ENCODE measurements around the gene CCSAP. TPM values are rescaled to one million over a fixed set of nuclear protein-coding genes. Genes with fewer than 3 reads are reported as not detected.
"Not testable (repeated sequence)": the region's sequence is repeated elsewhere in the genome, so short reads cannot be mapped to it uniquely, and the experiment has no call there.

CCSAP gene
- total RNA-seq, 1 donor from 2014 or later, result 5.5 TPM

DNA sequence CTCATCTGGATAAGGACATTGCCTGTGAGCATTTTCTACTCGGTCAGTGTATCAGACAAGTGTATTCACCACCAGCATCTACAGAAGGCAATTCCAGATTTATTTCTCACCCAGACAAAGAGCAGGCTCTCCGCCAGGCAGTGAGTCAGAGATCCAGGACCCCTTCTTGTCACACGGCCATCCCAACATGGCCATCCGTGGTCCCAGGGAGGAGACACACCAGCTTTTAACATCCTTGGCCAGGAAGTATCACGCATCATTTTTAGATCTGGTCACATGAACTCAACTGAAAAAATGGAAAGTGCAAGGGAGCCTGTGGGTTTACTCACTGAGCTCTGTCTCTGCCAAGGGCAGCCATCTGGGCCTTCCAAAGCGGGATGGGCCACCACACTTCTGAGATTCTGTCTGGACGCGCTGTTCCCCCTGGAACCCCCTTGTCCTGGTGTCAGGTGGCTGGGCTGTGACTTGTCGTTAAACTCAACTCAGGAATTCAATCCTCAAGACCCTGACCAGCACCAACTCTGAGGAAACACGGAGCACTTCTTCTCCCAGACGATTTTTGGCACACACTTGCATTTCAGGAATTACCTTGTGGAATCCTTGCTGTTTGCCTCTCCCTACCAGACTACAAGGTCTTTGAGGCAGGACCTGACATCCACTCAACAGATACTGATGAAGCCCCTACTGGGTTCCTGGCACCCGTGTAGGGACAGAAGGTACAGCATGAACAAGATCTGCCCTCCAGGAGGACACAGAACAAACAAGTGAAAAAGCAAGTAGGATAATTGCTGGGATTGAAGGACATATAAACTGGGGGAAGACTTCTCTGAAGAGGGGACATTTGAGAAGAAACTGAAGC is 21.6 kb upstream of the CCSAP start:
- no peak for DNase-seq (ENCODE audit: low read depth)

DNA sequence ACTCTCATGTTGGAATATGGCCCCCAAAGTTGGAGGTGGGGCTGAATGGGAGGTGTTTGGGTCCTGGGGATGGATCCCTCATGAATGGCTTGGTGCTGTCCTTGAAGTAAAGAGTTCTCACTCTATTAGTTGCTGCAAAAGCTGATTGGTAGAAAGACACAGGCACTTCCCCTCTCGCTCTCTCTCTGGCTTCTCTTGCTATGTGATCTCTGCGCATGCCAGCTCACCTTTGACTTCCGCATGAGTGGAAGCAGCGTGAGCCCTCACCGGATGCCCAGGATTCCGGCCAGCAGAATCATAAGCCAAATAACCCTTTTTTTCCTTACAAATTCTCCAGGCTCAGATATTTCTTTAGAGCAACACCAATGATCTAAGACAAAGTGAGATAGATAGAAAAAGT is 20.9 kb upstream of the CCSAP start:
- no peak for DNase-seq (ENCODE audit: low read depth)

- no peak for DNase-seq (ENCODE audit: low read depth)
Measured at GRCh38 chr1:229360420-229360819, 17.6 kb upstream of the CCSAP start.

DNA sequence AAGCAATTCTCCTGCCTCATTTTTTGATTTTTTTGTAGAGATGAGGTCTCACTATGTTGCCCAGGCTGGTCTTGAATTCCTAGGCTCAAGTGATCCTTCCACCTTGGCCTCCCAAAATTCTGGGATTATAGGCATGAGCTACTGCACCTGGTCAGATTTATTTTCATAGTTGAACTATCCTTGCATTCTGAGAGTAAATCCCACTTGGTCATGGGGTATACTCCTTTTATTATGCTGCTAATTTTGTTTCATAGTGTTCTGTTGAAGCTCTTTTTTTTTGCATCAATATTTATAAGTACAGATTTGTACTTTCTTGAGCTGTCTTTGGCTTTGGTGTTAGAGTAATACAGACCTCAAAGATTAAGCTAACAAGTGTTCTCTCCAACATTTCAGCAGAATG is 12.8 kb upstream of the CCSAP start:
- no peak for DNase-seq (ENCODE audit: low read depth)

- no peak for DNase-seq (ENCODE audit: low read depth)
Measured at GRCh38 chr1:229354226-229354625, 11.4 kb upstream of the CCSAP start.

- no peak for DNase-seq (ENCODE audit: low read depth)
Measured at GRCh38 chr1:229352975-229353374, 10.1 kb upstream of the CCSAP start.

DNA sequence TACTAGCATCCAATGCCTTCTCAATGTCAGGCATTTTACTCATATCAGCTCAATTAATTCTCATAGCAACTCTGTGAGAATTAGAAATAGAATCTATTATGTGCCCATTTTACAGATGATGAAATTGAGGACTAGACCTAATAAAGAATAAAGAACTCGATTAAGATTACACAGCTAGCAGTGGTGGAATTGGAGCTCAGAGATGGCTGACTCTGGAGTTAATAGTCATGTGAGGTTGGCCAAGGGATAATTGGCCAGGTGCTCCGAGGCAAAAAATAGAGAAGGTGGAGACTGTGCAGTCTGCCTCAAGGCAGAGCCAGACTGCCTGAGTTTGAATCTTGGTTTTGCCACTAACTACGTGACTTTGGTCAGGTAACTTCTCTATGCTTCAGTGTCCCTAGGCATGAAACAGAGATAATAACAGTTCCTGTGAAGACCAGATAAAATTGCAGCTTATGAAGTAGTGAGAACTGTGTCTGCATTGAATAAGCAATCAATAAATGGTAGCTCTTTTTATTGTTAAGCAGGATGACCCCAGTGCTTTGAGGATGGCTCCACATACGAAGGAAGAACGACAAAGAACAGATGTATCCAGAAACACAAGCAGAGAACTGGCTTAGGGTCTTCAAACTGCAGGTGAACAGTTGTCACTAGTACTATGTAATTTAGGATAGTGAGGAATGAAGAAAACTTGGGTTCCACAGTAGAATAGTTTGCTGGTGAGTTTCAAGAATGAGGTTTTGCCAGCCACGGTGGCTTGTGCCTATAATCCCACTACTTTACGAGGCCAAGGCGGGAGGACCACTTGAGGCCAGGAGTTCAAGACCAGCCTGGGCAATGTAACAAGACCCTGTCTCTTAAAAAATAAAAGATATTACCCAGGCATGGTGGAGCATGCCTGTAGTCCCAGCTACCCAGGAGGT is 6.9 kb upstream of the CCSAP start:
- DNase-seq (ENCODE audit: low read depth), result no peak

- DNase-seq (ENCODE audit: low read depth), result no peak
Measured at GRCh38 chr1:229347528-229347927, 4.7 kb upstream of the CCSAP start.

DNA sequence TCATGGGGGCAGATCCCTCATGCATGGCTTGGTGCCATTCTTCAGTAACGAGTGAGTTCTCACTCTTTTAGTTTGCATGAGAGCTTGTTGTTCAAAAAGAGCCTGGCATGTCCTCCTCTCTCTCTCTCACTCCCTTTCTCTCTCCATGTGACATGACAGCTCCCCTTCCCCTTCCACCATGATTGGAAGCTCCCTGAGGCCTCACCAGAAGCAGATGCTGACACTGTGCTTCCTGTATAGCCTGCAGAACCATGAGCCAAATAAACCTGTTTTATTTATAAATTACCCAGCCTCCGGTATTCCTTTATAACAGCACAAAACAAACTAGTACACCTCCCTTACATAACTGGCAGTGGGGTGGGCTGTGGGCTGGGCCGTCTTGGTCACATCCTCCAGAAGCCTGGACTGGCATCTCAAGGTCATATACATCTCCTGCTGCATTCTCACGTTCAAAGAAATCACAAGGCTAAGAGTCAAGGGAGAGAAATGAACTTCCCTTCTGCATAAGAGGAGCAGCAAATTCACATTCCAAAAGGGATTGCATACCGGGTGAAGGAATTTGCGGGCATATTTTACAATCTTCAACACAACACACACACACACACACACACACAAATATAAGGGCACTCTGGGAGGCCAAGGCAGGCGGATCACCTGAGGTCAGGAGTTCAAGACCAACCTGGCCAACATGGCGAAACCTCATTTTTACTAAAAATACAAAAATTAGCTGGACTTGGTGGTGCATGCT is 2.3 kb upstream of the CCSAP start:
- DNase-seq (ENCODE audit: low read depth), result no peak

DNA sequence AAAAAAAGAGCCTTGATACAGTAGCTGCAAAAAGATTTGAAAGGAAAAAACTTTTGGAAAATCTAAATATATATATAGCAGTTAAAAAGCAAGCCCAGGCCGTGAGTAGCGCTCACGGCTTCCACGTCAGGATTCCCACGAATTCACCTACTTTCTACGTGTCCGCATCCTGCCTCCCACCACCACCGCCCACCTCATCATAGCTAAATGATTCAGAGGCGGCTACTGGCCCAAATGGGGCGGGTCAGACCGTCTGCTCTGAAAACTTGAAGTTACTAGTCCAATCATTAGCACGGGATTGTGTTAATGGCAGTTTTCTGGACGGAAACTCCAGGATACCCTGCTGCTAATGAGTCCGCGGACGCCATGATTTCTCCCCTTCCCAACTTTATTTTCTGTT is 1.3 kb upstream of the CCSAP start:
- DNase-seq (ENCODE audit: low read depth), result no peak

DNA sequence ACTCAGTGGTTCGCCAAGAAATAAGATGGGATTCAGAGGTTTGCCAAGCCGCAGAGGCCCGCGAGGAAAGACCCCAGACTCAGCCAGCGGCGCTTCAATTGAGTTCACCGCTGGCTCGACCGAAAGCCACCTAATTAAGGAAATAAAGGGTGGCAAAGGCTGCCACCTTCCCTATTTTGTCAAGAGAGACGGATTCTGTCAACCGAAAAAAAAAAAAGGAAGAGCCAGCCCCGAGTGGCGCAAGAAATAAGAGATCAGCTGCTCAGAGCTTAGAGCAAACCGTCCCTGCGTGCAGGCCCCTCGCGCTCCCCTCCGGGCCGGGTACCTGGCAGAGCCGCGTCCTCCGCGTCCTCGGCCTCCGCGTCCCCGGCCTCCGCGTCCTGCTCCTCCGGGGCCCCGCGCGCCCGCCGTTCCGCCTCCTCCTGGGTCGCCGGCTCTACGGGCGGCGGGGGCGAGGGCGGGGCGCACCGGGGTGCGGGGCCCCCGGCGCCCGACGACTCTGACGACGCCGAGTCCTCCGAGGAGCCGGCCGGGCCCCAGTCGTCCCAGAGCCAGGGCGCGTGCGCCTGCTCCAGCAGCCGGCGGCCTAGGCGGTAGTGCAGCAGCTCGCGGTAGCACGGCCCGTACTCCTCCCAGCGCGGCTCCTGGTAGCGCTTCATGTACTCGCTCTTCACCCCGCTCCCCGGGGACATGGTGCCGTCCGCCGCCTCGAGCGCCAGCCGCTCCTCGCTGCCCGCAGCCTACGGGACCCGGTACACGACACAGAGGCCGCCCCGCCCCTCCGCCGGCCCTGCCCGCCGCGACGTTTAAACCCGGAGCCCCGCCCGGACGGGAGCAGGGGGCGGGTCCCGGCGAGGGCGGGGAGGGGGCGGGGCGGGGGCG is 832 bp downstream of the CCSAP start:
- peak; percentile 11 for DNase-seq (ENCODE audit: low read depth)

DNA sequence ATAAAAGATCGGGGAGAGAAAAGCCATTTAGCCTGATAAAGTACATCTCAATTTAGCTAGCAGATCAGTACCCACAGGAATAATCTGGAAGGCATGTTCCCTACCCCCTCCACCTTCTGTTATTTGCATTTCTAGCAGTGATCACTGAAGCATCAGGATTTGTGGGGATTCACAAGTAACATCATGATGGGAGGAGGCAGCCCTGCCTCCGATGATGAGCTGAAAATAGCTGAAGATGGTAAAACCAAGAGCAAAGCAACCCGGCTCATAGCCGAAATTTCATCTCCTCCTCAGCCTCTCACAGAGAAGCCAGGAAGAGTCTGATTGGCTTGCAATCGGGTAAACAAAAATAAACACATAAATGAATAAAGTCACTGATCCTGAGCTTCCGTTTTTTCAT is 2.4 kb downstream of the CCSAP start:
- no peak for DNase-seq (ENCODE audit: low read depth)

- no peak for DNase-seq (ENCODE audit: low read depth)
Measured at GRCh38 chr1:229339520-229339919, 3.3 kb downstream of the CCSAP start.

DNA sequence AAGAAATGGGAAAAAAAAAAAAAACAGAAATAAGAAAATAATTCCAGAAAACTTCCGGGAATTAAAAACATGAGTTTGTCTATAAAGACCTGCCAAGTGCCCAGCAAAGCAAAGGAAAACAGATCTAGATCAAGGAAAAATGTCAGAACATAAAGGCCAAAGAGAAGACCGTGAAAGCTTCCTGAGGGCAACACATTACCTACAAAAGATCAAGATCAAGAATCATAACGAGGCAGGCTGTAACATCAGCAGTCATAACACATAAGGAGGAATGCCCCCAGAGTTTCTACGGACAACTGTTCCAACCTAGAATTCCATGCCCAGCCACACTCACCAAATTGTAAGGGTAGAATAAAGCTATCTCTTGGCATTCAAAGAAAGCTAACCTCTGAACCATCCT is 3.8 kb downstream of the CCSAP start:
- DNase-seq (ENCODE audit: low read depth), result no peak

- no peak for DNase-seq (ENCODE audit: low read depth)
Measured at GRCh38 chr1:229336345-229336744, 6.5 kb downstream of the CCSAP start.

DNA sequence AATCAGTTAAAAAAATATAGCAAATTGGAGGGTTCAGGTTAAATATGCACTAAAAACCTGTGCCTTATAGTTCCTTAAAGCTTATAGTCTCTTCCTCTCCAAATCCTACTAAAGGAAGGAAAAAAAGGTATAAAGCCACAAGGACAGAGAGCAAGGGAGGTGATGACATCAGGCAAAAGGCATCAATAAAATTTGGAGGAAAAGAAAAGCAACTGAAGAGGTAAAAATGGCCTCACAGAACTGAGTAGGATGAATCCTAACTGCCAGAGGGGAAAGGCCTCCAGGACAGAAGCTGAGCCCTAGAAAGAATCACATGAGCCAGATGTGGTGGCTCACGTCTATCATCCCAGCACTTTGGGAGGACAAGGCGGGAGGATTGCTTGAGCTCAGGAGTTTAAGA is 8.1 kb downstream of the CCSAP start:
- no peak for DNase-seq (ENCODE audit: low read depth)

- DNase-seq (ENCODE audit: low read depth), result no peak
Measured at GRCh38 chr1:229334269-229334668, 8.6 kb downstream of the CCSAP start.

DNA sequence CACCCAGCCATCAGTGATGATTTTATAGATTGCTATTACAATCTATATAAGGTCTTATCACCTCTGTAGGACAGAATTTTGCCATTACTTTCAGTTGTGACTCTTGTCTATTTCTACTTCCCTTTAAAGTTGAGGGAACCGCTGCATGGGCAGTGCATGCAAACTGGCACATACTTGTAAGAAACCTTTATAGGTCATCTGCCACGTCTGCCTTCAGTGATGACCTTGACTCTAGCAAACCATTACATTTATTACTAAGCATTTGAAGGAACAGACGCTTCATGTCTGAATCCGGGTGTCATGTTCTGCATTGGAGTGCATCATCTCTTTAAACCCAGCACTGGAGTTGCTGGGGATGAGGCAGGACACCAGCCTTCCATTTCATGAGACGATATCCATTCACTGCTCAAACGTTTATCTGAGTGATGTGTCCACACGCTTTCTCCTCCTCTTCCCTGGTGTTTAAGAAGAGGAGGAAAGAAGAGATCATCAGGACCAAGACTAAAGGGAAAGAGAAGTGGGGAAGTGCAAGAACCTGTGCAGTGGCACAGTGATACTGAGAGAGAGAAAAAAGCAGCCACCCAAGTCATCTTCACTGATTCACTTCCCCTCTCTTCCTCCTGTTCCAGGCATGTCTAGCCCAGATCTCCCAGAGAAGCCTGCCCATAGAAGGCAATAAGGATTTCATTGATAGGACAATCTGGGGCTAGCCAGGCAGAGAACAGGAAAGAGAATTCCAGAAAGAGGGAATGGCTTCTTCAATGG is 14.1 kb downstream of the CCSAP start:
- no peak for DNase-seq (ENCODE audit: low read depth)

DNA sequence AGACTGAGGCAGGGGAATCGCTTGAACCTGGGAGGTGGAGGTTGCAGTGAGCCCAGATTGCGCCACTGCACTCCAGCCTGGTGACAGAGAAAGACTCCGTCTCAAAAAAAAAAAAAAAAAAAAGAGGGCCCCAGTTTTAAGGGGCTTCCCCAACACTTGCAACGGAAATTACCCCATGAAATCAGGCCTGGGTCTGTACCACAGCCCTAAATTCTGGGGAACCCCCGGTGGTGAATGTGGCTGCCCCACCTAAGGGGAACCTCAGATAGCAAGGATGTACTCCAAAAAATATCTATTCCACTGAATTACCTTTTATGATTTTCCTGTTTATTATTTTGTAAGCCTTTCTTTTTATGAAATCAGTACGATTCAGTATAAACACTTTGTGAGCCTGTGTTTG is 15.1 kb downstream of the CCSAP start:
- not testable (repeated sequence) for DNase-seq (ENCODE audit: low read depth)

DNA sequence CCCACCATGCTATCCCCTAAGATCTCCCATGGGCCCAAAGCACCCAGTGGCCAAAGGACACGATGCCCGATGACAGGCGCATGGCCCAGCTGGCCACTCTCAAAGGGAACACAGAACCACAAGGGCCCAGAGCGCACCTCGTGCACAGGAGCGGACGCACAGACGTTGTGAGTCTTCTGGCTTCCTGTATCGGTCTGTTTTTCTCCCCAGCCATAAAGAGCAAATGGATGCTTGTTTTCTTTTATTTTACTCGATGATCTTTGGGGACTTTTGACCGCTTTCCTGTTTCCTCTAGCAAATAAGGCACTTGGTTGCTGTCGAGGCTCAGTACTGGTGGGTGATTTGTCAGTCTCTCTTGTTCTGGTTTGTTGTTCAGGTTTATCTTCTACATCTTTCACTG is 16.2 kb downstream of the CCSAP start:
- DNase-seq (ENCODE audit: low read depth), result no peak

All from renal cortical epithelial cell (primary cell).